LNCaP clone FGC (cell line): ENCODE results near the gene POLD3.
"Not testable (repeated sequence)": the region's sequence is repeated elsewhere in the genome, so short reads cannot be mapped to it uniquely, and the experiment has no call there.

Experiments used
- DNase-seq: peaks from one replicate; pipeline ENCODE4 v3.0.0-alpha.2; 2011; ENCODE audit warnings: low read depth
- H3K4me3 ChIP-seq: 2 replicates; pipeline ENCODE4 v1.5.1; 2011; ENCODE audit warnings: mild to moderate bottlenecking, low read depth, low read length, control low read depth
- CTCF ChIP-seq: IDR thresholded peaks from 2 replicates; pipeline ENCODE4 v1.5.1; 2012; ENCODE audit warnings: mild to moderate bottlenecking; ENCODE audit not compliant: control insufficient read depth, insufficient read depth; ENCODE audit errors: extremely low read depth

POLD3 gene

GRCh38 chr11:74581954-74582547 is 10.3 kb upstream of the POLD3 start:
- DNase-seq: no peak
- TF ChIP-seq CTCF: no peak

GRCh38 chr11:74583024-74583624 is 9.3 kb upstream of the POLD3 start:
- no peak overlapping the region for H3K4me3 ChIP-seq
- TF ChIP-seq CTCF: no peak
- no peak for DNase-seq

More at GRCh38 chr11:74581954-74582547, 10.3 kb upstream of the POLD3 start:
- H3K4me3 ChIP-seq: no peak overlapping the region

GRCh38 chr11:74590492-74590891 is 1.9 kb upstream of the POLD3 start:
- not testable (repeated sequence) for H3K4me3 ChIP-seq, DNase-seq

GRCh38 chr11:74592063-74592440 is 330 bp upstream of the POLD3 start:
- peak overlapping the region; percentile 100 for H3K4me3 ChIP-seq
- TF ChIP-seq CTCF: no peak
- no peak for DNase-seq

GRCh38 chr11:74593463-74593862 is 1.1 kb downstream of the POLD3 start:
- no peak for DNase-seq
- no peak for TF ChIP-seq CTCF
- peak overlapping the region; percentile 100 for H3K4me3 ChIP-seq

GRCh38 chr11:74602637-74603556 is 10.5 kb downstream of the POLD3 start:
- DNase-seq: no peak
- no peak for TF ChIP-seq CTCF
- H3K4me3 ChIP-seq: no peak overlapping the region

GRCh38 chr11:74603845-74604244 is 11.5 kb downstream of the POLD3 start:
- TF ChIP-seq CTCF: no peak
- no peak overlapping the region for H3K4me3 ChIP-seq

More at GRCh38 chr11:74603845-74604244, 11.5 kb downstream of the POLD3 start:
- DNase-seq: no peak
